ENCODE measurements around the gene SEC24D. TPM values are rescaled to one million over a fixed set of nuclear protein-coding genes. Genes with fewer than 3 reads are reported as not detected.

The SEC24D gene
- total and polyA plus RNA-seq, 2 of the 8 experiments (the other 6 are each of a cell fraction or from before 2014, with no cell fraction given): 28.9 to 91.6 TPM

- Histone ChIP-seq H3K18ac (ENCODE audit: extremely low read depth, low read length) (no peak overlapping the region), H2BK15ac (ENCODE audit: low read length) (no peak overlapping the region), H3K27ac (ENCODE audit: low read depth, low read length) (no peak overlapping the region), H3K4me1 (replicated peaks in 1 of 4; ENCODE audit: control insufficient read depth in 3 of 4, insufficient read depth in 4 of 4, low read length in 3 of 4) (peaks cover 0 to 5% (median 0%) of the 10 kb centered on the region in 4 experiments; a peak in 1 of 7 replicates), H3K27me3 (replicated peaks in 1 of 4; ENCODE audit: control insufficient read depth in 3 of 4, extremely low read depth in 1 of 4, insufficient read depth in 3 of 4, low read length in 3 of 4) (no peaks in the 10 kb centered on the region), H3K79me2 (ENCODE audit: control insufficient read depth in 1 of 2, insufficient read depth in 2 of 2, low read length in 2 of 2) (no peaks in the 10 kb centered on the region), H3K36me3 (ENCODE audit: control insufficient read depth in 2 of 4, insufficient read depth in 4 of 4, low read length in 3 of 4) (no peaks in the 10 kb centered on the region), H4K8ac (ENCODE audit: extremely low read depth, insufficient read depth, low read length) (no peak overlapping the region), H3K9me3 (ENCODE audit: insufficient read depth in 2 of 2, low read depth in 1 of 2, low read length in 1 of 2) (no peaks in the 10 kb centered on the region), H2BK5ac (ENCODE audit: low read depth, low read length) (no peak overlapping the region), H3K14ac (ENCODE audit: insufficient read length) (no peak overlapping the region), H3K9ac (replicated peaks in 1 of 4; ENCODE audit: extremely low read depth in 1 of 4, low read depth in 3 of 4, low read length in 3 of 4) (no peak overlapping the region), H2BK12ac (ENCODE audit: low read depth, low read length) (no peak overlapping the region), H3K79me1 (ENCODE audit: low read depth, low read length) (no peaks in the 10 kb centered on the region), H3K4me3 (ENCODE audit: extremely low read depth in 1 of 4, insufficient read depth in 2 of 4, low read depth in 3 of 4, low read length in 4 of 4) (no peak overlapping the region), H4K20me1 (replicated peaks in 1 of 2; ENCODE audit: control insufficient read depth in 1 of 2, insufficient read depth in 2 of 2, low read length in 2 of 2) (no peaks in the 10 kb centered on the region), H3K56ac (replicated peaks; ENCODE audit: insufficient read length, low read depth, low read length) (no peak overlapping the region), H2BK120ac (replicated peaks; ENCODE audit: low read depth, low read length) (no peak overlapping the region), H3K23me2 (ENCODE audit: low read depth, low read length) (peaks cover 3% of the 10 kb centered on the region; the same call in 1 of the 2 replicates), H4K91ac (replicated peaks; ENCODE audit: insufficient read length, low read length) (no peak overlapping the region), H3K23ac (ENCODE audit: insufficient read length) (no peak overlapping the region), H4K5ac (ENCODE audit: insufficient read length, low read depth, low read length) (no peak overlapping the region), H3K4ac (replicated peaks; ENCODE audit: insufficient read length, low read depth, low read length) (no peak overlapping the region), H2AK5ac (ENCODE audit: low read depth, low read length) (no peak overlapping the region), H2AFZ (ENCODE audit: low read length) (no peak overlapping the region), H3K4me2 (ENCODE audit: insufficient read depth in 1 of 2, low read depth in 2 of 2, low read length in 2 of 2) (no peak overlapping the region), H2BK20ac (ENCODE audit: low read length) (no peak overlapping the region)
- TF ChIP-seq SIRT6 (IDR thresholded peaks at IDR 0.05; ENCODE audit: low read length) (no peak), RBBP5 (IDR thresholded peaks at IDR 0.05; ENCODE audit: borderline replicate concordance, low read depth, low read length) (no peak), RAD21 (IDR thresholded peaks at IDR 0.05 in 1 of 2, conservative IDR thresholded peaks at IDR 0.05 in 1 of 2; ENCODE audit: low read depth in 2 of 2, low read length in 2 of 2) (no peak), GTF2F1 (IDR thresholded peaks at IDR 0.05; ENCODE audit: borderline replicate concordance, low read depth, low read length) (no peak), SP4 (IDR thresholded peaks at IDR 0.05; ENCODE audit: low read length) (no peak), SUZ12 (IDR thresholded peaks at IDR 0.05; ENCODE audit: low read length) (no peak)
- 91% methylated on average over 3 of the region's 3 CpGs; no CpG with 5 or more reads in 1 of the 2 experiments for WGBS, 2 experiments (ENCODE audit: extremely low coverage in 1 of 2, insufficient coverage in 1 of 2, insufficient read length in 1 of 2, insufficient replicate concordance in 2 of 2, low coverage in 1 of 2, low lambda C conversion rate in 2 of 2, missing lambda C conversion rate in 1 of 2)
- DNase-seq (ENCODE audit: low read depth in 1 of 2, low spot score in 2 of 2) (no peak), FAIRE-seq (no peak)
- ChIA-PET POLR2A (ENCODE audit: partially characterized antibody) (interaction anchor here (1.5 kb wide), 1 partner anchor 9 kb away, joined by 4 read pairs; no protein-coding TSS in a partner anchor), CTCF (ENCODE audit: partially characterized antibody) (interaction anchor here (0.9 to 3.1 kb wide), 12 partner anchors 11 to 125 kb away, joined by 3 to 15 read pairs (median 4); no protein-coding TSS in a partner anchor)
Measured at GRCh38 chr4:118884716-118885115, 48.8 kb upstream of the SEC24D start.
